GM18907 (cell line): ENCODE results near the gene PDE7B.

Experiments
- ATAC-seq: cut with Tn5 transposase; IDR thresholded peaks from one replicate; pipeline ENCODE4 v1.9.1; 2021; ENCODE audit warnings: mild to moderate bottlenecking, moderate library complexity; ENCODE audit not compliant: unreplicated experiment

PDE7B gene

GRCh38 chr6:136171231-136171630 lies 319.7 kb downstream of the PDE7B start:
- ATAC-seq, result no peak

GRCh38 chr6:136173519-136174507 lies 322.3 kb downstream of the PDE7B start:
- ATAC-seq, result no peak

- ATAC-seq, result no peak
Observed at GRCh38 chr6:136174510-136174909, 323.0 kb downstream of the PDE7B start.

GRCh38 chr6:136175873-136176272 lies 324.4 kb downstream of the PDE7B start:
- no peak for ATAC-seq

- ATAC-seq, result no peak
Observed at GRCh38 chr6:136178749-136179148, 327.2 kb downstream of the PDE7B start.

GRCh38 chr6:136180704-136181511 lies 329.4 kb downstream of the PDE7B start:
- no peak for ATAC-seq

- no peak for ATAC-seq
Observed at GRCh38 chr6:136181512-136181833, 330.0 kb downstream of the PDE7B start.

- ATAC-seq, result no peak
Observed at GRCh38 chr6:136181861-136182260, 330.4 kb downstream of the PDE7B start.

GRCh38 chr6:136184738-136185137 lies 333.2 kb downstream of the PDE7B start:
- no peak for ATAC-seq

- ATAC-seq, result no peak
Observed at GRCh38 chr6:136186363-136186762, 334.9 kb downstream of the PDE7B start.

GRCh38 chr6:136188486-136188885 lies 337.0 kb downstream of the PDE7B start:
- ATAC-seq, result no peak

GRCh38 chr6:136189104-136189503 lies 337.6 kb downstream of the PDE7B start:
- no peak for ATAC-seq

GRCh38 chr6:136191606-136192312 lies 340.3 kb downstream of the PDE7B start:
- ATAC-seq, result no peak

- no peak for ATAC-seq
Observed at GRCh38 chr6:136192902-136193301, 341.4 kb downstream of the PDE7B start.

- ATAC-seq, result no peak
Observed at GRCh38 chr6:136201732-136202131, 350.2 kb downstream of the PDE7B start.

- no peak for ATAC-seq
Observed at GRCh38 chr6:136208783-136209182, 357.3 kb downstream of the PDE7B start.

- no peak for ATAC-seq
Observed at GRCh38 chr6:136209496-136209895, 358.0 kb downstream of the PDE7B start.

GRCh38 chr6:136210398-136211165 lies 359.1 kb downstream of the PDE7B start:
- ATAC-seq, result no peak

- no peak for ATAC-seq
Observed at GRCh38 chr6:136212608-136213007, 361.1 kb downstream of the PDE7B start.

- no peak for ATAC-seq
Observed at GRCh38 chr6:136213012-136213539, 361.6 kb downstream of the PDE7B start.
